ENCODE data around the gene CCDC6.
"Not testable (repeated sequence)": the region's sequence is repeated elsewhere in the genome, so short reads cannot be mapped to it uniquely, and the experiment has no call there.

CCDC6 gene

GRCh38 chr10:59906417-59907202 lies at the start of gene CCDC6:
TSS of gene CCDC6 (minus strand) at chr10:59906556. CDS start at chr10:59906424, 132 bp downstream.
- DNase-seq, result peak; percentile 91

- no peak for DNase-seq
Observed at GRCh38 chr10:59954296-59954695, 47.9 kb upstream of the CCDC6 start.

- not testable (repeated sequence) for DNase-seq
Observed at GRCh38 chr10:59953711-59954110, 47.4 kb upstream of the CCDC6 start.

GRCh38 chr10:59950105-59950504 lies 43.7 kb upstream of the CCDC6 start:
- no peak for DNase-seq

GRCh38 chr10:59949608-59950007 lies 43.3 kb upstream of the CCDC6 start:
- no peak for DNase-seq

- no peak for DNase-seq
Observed at GRCh38 chr10:59945991-59946390, 39.6 kb upstream of the CCDC6 start.

GRCh38 chr10:59945590-59945989 lies 39.2 kb upstream of the CCDC6 start:
- DNase-seq, result no peak

- no peak for DNase-seq
Observed at GRCh38 chr10:59944339-59944935, 38.1 kb upstream of the CCDC6 start.

- DNase-seq, result no peak
Observed at GRCh38 chr10:59942556-59942955, 36.2 kb upstream of the CCDC6 start.

GRCh38 chr10:59937720-59938119 lies 31.4 kb upstream of the CCDC6 start:
- DNase-seq, result no peak

GRCh38 chr10:59934701-59935100 lies 28.3 kb upstream of the CCDC6 start:
- no peak for DNase-seq

- not testable (repeated sequence) for DNase-seq
Observed at GRCh38 chr10:59930788-59931521, 24.6 kb upstream of the CCDC6 start.

GRCh38 chr10:59926086-59926485 lies 19.7 kb upstream of the CCDC6 start:
- DNase-seq, result no peak

- DNase-seq, result no peak
Observed at GRCh38 chr10:59922907-59923306, 16.6 kb upstream of the CCDC6 start.

GRCh38 chr10:59917922-59918321 lies 11.6 kb upstream of the CCDC6 start:
- DNase-seq, result no peak

GRCh38 chr10:59913547-59914237 lies 7.3 kb upstream of the CCDC6 start:
- DNase-seq, result no peak

- no peak for DNase-seq
Observed at GRCh38 chr10:59910867-59911266, 4.5 kb upstream of the CCDC6 start.

- no peak for DNase-seq
Observed at GRCh38 chr10:59909815-59910214, 3.5 kb upstream of the CCDC6 start.

GRCh38 chr10:59908808-59909143 lies 2.4 kb upstream of the CCDC6 start:
- DNase-seq, result no peak

GRCh38 chr10:59907918-59908807 lies 1.8 kb upstream of the CCDC6 start:
- DNase-seq, result peak; percentile 36

- DNase-seq, result no peak
Observed at GRCh38 chr10:59907537-59907917, 1.2 kb upstream of the CCDC6 start.

GRCh38 chr10:59905731-59906416 lies 482 bp downstream of the CCDC6 start:
- DNase-seq, result no peak

Data from CD4-positive, alpha-beta T cell treated with Interleukin-15 for 1 hour (primary cell).